Glutamatergic neuron (in vitro differentiated cells): ENCODE data around the gene SLC35F3. TPM values are rescaled to one million over a fixed set of nuclear protein-coding genes. Genes with fewer than 3 reads are reported as not detected.
A peak's percentile ranks its signal among the peaks of the same experiment; 100 is the strongest.

ENCODE experiments used
- DNase-seq: peaks from one replicate; pipeline ENCODE4 v3.0.0; 2022
- H3K27ac Mint-ChIP-seq: one replicate; pipeline ENCODE4 v1.8.0; 2020; ENCODE audit warnings: mild to moderate bottlenecking, mixed read lengths, inconsistent platforms; ENCODE audit not compliant: unreplicated experiment
- H3K27me3 Mint-ChIP-seq: one replicate; pipeline ENCODE4 v1.8.0; 2020; ENCODE audit warnings: mild to moderate bottlenecking, moderate library complexity, mixed read lengths, inconsistent platforms; ENCODE audit not compliant: unreplicated experiment
- H3K36me3 Mint-ChIP-seq: one replicate; pipeline ENCODE4 v1.8.0; 2020; ENCODE audit warnings: mild to moderate bottlenecking, mixed read lengths, inconsistent platforms; ENCODE audit not compliant: unreplicated experiment
- H3K4me1 Mint-ChIP-seq: one replicate; pipeline ENCODE4 v1.8.0; 2020; ENCODE audit warnings: mild to moderate bottlenecking, low read depth, mixed read lengths, inconsistent platforms; ENCODE audit not compliant: unreplicated experiment
- H3K4me3 Mint-ChIP-seq: one replicate; pipeline ENCODE4 v1.8.0; 2020; ENCODE audit warnings: mild to moderate bottlenecking, mixed read lengths, inconsistent platforms; ENCODE audit not compliant: unreplicated experiment
- H3K9me3 Mint-ChIP-seq: one replicate; pipeline ENCODE4 v1.8.0; 2020; ENCODE audit warnings: mild to moderate bottlenecking, moderate library complexity, mixed read lengths, inconsistent platforms; ENCODE audit not compliant: unreplicated experiment
- CTCF ChIP-seq: fragments of 200-600 bp; sonication (generic); IDR thresholded peaks from one replicate; pipeline ENCODE4 v1.5.0; 2021; ENCODE audit not compliant: partially characterized antibody, unreplicated experiment
- total RNA-seq: library from RNA; stranded (reverse); fragmentation: NEBNext Ultra II Directional; extraction: Animal tissue kit (Norgen Biotek cat#: 25700); gene quantifications from one replicate; pipeline ENCODE4 v1.2.1, GENCODE V29; 2021; ENCODE audit not compliant: unreplicated experiment

The SLC35F3 gene
- total RNA-seq, 1 donor from 2014 or later = 0.98 TPM

- no peaks in the 10 kb centered on the region for H3K4me1 Mint-ChIP-seq
- peaks cover 1% of the 10 kb centered on the region for H3K27me3 Mint-ChIP-seq
- no peak overlapping the region for H3K4me3 Mint-ChIP-seq
- no peak overlapping the region for H3K27ac Mint-ChIP-seq
- no peak for TF ChIP-seq CTCF
- DNase-seq = no peak
- H3K36me3 Mint-ChIP-seq = no peaks in the 10 kb centered on the region
- H3K9me3 Mint-ChIP-seq = no peaks in the 10 kb centered on the region
Observed at GRCh38 chr1:234044079-234044478, 139.6 kb downstream of the SLC35F3 start.

- H3K27ac Mint-ChIP-seq = no peak overlapping the region
- H3K27me3 Mint-ChIP-seq = peaks cover 1% of the 10 kb centered on the region
- H3K36me3 Mint-ChIP-seq = no peaks in the 10 kb centered on the region
- H3K4me1 Mint-ChIP-seq = no peaks in the 10 kb centered on the region
- H3K9me3 Mint-ChIP-seq = no peaks in the 10 kb centered on the region
- TF ChIP-seq CTCF = no peak
- no peak overlapping the region for H3K4me3 Mint-ChIP-seq
- DNase-seq = no peak
Observed at GRCh38 chr1:234047123-234047522, 142.6 kb downstream of the SLC35F3 start.

GRCh38 chr1:234062166-234062565, 157.7 kb downstream of the SLC35F3 start:
- H3K4me3 Mint-ChIP-seq = no peak overlapping the region
- H3K27ac Mint-ChIP-seq = no peak overlapping the region
- H3K4me1 Mint-ChIP-seq = no peaks in the 10 kb centered on the region
- DNase-seq = no peak
- TF ChIP-seq CTCF = no peak
- peaks cover 11% of the 10 kb centered on the region for H3K36me3 Mint-ChIP-seq
- no peaks in the 10 kb centered on the region for H3K27me3 Mint-ChIP-seq
- H3K9me3 Mint-ChIP-seq = no peaks in the 10 kb centered on the region

GRCh38 chr1:234065794-234066447, 161.4 kb downstream of the SLC35F3 start:
- TF ChIP-seq CTCF = peak; percentile 90
- H3K4me3 Mint-ChIP-seq = no peak overlapping the region
- peak; percentile 92 for DNase-seq
- H3K9me3 Mint-ChIP-seq = no peaks in the 10 kb centered on the region
- no peak overlapping the region for H3K27ac Mint-ChIP-seq
- peaks cover 6% of the 10 kb centered on the region for H3K36me3 Mint-ChIP-seq
- H3K27me3 Mint-ChIP-seq = peaks cover 4% of the 10 kb centered on the region
- no peaks in the 10 kb centered on the region for H3K4me1 Mint-ChIP-seq

- Mint-ChIP-seq H3K27ac (no peak overlapping the region), H3K4me1 (no peaks in the 10 kb centered on the region), H3K4me3 (no peak overlapping the region), H3K9me3 (no peaks in the 10 kb centered on the region), H3K36me3 (no peaks in the 10 kb centered on the region), H3K27me3 (peaks cover 4% of the 10 kb centered on the region)
- TF ChIP-seq CTCF = no peak
- no peak for DNase-seq
Observed at GRCh38 chr1:234067581-234068337, 163.3 kb downstream of the SLC35F3 start.
